ENCODE results near the gene KRTAP9-1.
"Not testable (repeated sequence)": the region's sequence is repeated elsewhere in the genome, so short reads cannot be mapped to it uniquely, and the experiment has no call there.

The KRTAP9-1 gene

GRCh38 chr17:41178843-41179616, 10.7 kb upstream of the KRTAP9-1 start:
- DNase-seq (ENCODE audit: low read depth in 2 of 2): no peak

GRCh38 chr17:41184480-41184961, 5.2 kb upstream of the KRTAP9-1 start, which contains the start of gene KRTAP4-1:
Gene KRTAP4-1 (minus strand): TSS chr17:41184911. CDS start chr17:41184854, 57 bp downstream.
- no peak for DNase-seq (ENCODE audit: low read depth in 2 of 2)

GRCh38 chr17:41185001-41185400, 4.7 kb upstream of the KRTAP9-1 start:
- DNase-seq (ENCODE audit: low read depth in 2 of 2): no peak

DNA sequence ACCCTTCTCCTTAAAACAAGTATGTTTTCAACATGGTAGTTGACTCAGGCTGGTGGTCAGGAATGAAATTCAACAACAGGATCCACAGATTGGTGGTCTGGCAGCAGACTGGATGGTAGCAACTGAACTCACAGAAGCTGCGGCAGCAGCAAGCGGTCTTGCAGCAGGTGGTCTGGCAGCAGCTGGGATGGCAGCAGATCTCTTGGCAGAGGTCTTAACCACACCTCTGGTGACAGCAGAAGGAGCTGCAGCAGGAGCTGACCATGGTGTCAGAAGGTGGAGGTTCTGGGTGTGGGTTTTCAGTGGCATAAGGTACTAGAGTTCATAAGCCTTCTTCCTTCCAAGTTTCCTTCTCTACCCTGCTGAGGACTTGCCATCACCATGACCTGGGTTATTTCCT, 2.8 kb upstream of the KRTAP9-1 start:
- DNase-seq (ENCODE audit: low read depth in 2 of 2): no peak

DNA sequence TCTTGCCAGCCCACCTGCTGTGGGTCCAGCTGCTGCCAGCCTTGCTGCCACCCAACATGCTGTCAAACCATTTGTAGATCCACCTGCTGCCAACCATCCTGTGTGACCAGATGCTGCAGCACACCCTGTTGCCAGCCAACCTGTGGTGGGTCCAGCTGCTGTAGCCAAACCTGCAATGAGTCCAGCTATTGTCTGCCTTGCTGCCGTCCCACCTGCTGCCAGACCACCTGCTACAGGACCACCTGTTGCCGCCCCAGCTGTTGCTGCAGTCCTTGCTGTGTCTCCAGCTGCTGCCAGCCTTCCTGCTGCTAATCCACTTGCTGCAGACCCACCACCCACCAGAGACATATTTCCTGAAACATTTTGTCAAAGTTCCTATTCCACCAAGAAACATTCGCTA, 641 bp downstream of the KRTAP9-1 start:
- no peak for DNase-seq (ENCODE audit: low read depth in 2 of 2)

GRCh38 chr17:41196068-41196467, 6.4 kb downstream of the KRTAP9-1 start:
- DNase-seq (ENCODE audit: low read depth in 2 of 2): no peak

DNA sequence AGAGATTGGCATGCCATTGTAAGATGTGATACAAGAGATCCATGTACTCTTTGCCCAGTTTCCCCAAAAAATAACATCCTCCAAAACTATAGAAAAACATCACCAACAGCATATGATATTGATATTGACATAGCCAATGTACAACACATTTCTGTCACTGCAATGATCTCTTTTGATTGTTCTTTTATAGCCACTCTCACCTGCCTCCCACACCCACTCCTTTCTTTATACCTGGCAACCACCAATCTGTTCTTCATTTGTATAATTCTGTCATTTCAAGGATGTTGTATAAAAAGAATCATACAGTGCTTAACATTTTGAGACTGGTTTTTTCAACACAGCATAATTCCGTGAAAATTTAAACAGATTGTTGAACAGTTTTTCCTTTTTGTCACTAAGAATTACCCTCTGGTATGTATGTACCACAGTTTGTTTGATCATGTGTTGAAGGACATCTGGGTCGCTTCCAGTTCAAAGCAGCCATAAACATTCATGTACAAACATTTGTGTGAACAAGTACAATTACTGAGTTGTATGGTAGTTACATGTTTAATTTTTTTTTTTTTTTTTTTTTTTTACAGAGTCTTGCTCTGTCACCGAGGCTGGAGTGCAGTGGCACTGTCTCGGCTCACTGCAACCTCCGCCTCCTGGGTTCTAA, 9.9 kb downstream of the KRTAP9-1 start:
- no peak for DNase-seq (ENCODE audit: low read depth in 2 of 2)

DNA sequence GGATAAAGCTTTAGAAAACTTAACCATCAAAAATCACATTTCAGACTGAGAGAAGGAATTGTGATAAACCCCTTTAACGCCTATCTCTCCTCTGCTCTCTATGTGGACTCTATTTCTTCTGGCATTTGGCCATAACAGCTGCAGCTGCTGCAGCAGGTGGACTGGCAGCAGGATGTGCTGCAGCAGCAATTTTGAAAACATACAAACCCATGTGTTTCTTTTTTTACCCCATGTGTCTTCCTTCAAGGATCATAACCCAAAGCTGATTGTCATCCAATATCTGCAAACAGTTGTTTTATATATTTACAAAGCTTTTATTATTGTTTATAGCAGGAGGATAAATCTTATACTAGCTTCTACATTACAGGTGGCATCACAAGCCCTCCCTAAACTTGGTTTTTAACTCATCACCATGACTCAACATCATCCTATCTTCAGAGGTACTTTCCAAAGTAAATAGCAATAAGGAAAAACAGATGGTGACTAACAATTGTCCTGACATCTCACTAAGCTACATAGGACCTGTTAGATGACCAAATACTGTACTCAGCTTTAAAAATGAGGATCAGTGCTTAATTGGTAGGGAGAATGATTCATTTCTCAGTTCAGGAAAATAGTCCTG, 22.3 kb downstream of the KRTAP9-1 start:
- DNase-seq (ENCODE audit: low read depth in 2 of 2): no peak

- DNase-seq (ENCODE audit: low read depth in 2 of 2): no peak
These were observed 23.0 kb downstream of the KRTAP9-1 start for GRCh38 chr17:41212524-41213169.

DNA sequence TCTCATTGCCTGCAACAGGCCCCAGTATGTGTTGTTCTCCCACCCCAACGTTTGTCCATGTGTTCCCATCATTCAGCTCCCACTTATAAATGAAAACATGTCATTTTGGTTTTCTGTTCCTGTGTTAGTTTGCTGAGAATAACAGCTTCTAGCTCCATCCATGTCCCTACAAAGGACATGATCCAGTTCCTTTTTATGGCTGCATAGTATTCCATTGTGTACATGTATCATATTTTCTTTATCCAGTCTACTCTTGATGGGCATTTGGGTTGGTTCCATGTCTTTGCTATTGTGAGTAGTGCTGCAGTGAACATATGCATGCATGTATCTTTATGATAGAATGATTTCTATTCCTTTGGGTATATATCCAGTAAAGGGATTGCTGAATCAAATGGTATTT, 26.0 kb downstream of the KRTAP9-1 start:
- no peak for DNase-seq (ENCODE audit: low read depth in 2 of 2)

DNA sequence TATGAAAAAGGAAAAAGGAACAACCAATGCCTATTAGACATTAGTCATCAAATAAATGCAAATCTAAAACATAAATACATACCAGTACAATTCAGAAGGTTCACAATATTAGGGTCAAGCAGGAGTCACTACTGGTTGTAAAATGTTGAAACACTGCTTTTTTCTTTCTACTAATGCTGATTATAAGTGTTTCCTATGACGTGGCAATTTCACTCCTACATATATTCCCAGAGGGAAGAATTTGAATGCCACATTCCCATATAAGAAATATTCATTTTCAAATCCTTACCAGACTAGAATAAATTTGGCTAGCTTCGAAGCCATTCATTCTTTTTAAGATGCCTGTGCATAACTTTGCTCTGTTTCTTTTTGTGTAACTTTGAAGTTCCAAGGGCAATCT, 34.1 kb downstream of the KRTAP9-1 start:
- no peak for DNase-seq (ENCODE audit: low read depth in 2 of 2)

- no peak for DNase-seq (ENCODE audit: low read depth in 2 of 2)
These were observed 36.4 kb downstream of the KRTAP9-1 start for GRCh38 chr17:41226051-41226450.

GRCh38 chr17:41226598-41227095, 37.0 kb downstream of the KRTAP9-1 start, which contains the start of gene KRTAP9-2:
Gene KRTAP9-2 (plus strand): TSS chr17:41226648. CDS start chr17:41226655, 7 bp downstream.
- DNase-seq (ENCODE audit: low read depth in 2 of 2): not testable (repeated sequence)

DNA sequence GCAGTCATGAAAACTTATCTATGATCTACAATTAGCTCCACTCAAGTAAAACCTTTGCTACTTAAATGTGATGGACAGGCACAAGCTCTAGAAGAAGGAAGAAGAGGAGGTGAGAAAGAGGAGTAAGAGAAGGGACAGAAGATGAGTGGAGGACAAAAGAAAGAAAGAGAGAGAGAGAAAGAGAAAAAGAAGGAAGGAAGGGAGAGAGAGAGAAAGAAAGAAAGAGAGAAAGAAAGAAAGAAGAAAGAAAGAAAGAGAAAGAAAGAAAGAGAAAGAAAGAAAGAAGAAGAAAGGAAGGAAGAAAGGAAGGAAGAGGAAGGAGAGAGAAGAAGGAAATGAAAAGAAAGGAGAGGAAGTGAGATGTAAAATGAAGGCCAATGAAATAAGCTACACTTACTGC, 40.4 kb downstream of the KRTAP9-1 start:
- no peak for DNase-seq (ENCODE audit: low read depth in 2 of 2)

DNA sequence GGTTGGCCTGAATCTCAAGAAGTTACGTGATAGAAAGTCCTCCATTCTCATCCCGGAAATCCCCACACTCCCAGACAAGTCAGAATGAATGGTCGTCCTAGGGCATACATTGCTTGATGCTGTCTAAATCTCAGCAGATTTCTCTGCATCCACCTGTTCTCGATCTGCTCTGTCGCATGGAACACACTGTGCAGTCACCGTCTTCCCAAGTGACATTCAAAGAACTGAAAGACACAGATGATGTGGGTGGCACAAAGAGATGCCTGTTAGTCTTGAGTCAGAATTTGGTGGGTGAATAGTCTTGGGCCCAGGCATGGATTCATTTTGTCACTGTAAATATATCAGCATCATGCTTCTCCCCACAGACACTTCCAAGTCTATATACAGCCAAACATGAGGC, 42.0 kb downstream of the KRTAP9-1 start:
- no peak for DNase-seq (ENCODE audit: low read depth in 2 of 2)

GRCh38 chr17:41232399-41233105, 42.9 kb downstream of the KRTAP9-1 start, which contains the start of gene KRTAP9-3:
Gene KRTAP9-3 (plus strand): TSS chr17:41232449. CDS start chr17:41232502, 53 bp downstream.
- not testable (repeated sequence) for DNase-seq (ENCODE audit: low read depth in 2 of 2)

- not testable (repeated sequence) for DNase-seq (ENCODE audit: low read depth in 2 of 2)
These were observed 47.4 kb downstream of the KRTAP9-1 start for GRCh38 chr17:41237116-41237515.

GRCh38 chr17:41237949-41238437, 48.3 kb downstream of the KRTAP9-1 start, which contains the start of gene KRTAP9-8:
Gene KRTAP9-8 (plus strand): TSS chr17:41237999. CDS start chr17:41238052, 53 bp downstream.
- DNase-seq (ENCODE audit: low read depth in 2 of 2): not testable (repeated sequence)

Measured in stimulated activated CD8-positive, alpha-beta memory T cell treated with anti-CD3 and anti-CD28 coated beads, Interleukin-7, amount 100 ng/mL, for 1 hour (primary cell).